Stimulated activated effector memory CD8-positive, alpha-beta T cell treated with anti-CD3 and anti-CD28 coated beads, Interleukin-12 subunit alpha, Interleukin-12 subunit beta, amount 100 ng/mL, for 72 hours (primary cell): ENCODE data around the gene KCNIP4.
A peak's percentile ranks its signal among the peaks of the same experiment; 100 is the strongest.

Experiments
- ATAC-seq: fragments of 150-1000 bp; cut with Tn5 transposase; 2 replicates; pipeline ENCODE4 v1.10.0; 2021
- DNase-seq, 2 donors: peaks; one replicate each; pipeline ENCODE4 v3.0.0; 2021 to 2022; ENCODE audit warnings: low spot score in 2 of 2
- H3K27ac Mint-ChIP-seq: one replicate; pipeline ENCODE4 v1.8.0; 2022; ENCODE audit warnings: mild to moderate bottlenecking, mixed read lengths
- H3K36me3 Mint-ChIP-seq: one replicate; pipeline ENCODE4 v1.8.0; 2022; ENCODE audit warnings: mild to moderate bottlenecking, mixed read lengths
- H3K4me1 Mint-ChIP-seq: one replicate; pipeline ENCODE4 v1.8.0; 2022; ENCODE audit warnings: mixed read lengths
- H3K4me3 Mint-ChIP-seq: one replicate; pipeline ENCODE4 v1.8.0; 2022; ENCODE audit warnings: mild to moderate bottlenecking, mixed read lengths
- H3K9me3 Mint-ChIP-seq: one replicate; pipeline ENCODE4 v1.8.0; 2022; ENCODE audit warnings: mixed read lengths

Gene KCNIP4

GRCh38 chr4:21835712-21836111, 112.9 kb downstream of the KCNIP4 start:
- Mint-ChIP-seq H3K4me1 (no peaks in the 10 kb centered on the region), H3K4me3 (no peak overlapping the region), H3K27ac (no peak overlapping the region), H3K36me3 (no peaks in the 10 kb centered on the region), H3K9me3 (peaks cover 8% of the 10 kb centered on the region)
- ATAC-seq (no peak), DNase-seq (no peak)

DNA sequence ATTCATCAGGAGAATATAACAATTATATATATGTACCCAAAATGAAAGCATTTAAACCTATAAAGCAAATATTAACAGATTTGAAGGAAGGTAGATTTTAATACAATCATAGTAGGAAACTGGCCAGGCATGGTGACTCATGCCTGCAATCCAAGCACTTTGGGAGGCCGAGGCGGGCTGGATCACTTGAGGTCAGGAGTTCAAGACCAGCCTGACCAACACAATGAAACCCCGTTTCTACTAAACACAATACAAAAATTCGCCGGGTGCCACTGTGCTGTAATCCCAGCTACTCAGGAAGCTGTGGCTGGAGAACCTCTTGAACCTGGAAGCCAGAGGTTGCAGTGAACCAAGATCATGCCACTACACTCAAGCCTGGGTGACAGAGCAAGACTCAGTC, 118.3 kb downstream of the KCNIP4 start:
- no peak for ATAC-seq
- H3K4me3 Mint-ChIP-seq: no peak overlapping the region
- H3K36me3 Mint-ChIP-seq: no peaks in the 10 kb centered on the region
- no peaks in the 10 kb centered on the region for H3K4me1 Mint-ChIP-seq
- peaks cover 20% of the 10 kb centered on the region for H3K9me3 Mint-ChIP-seq
- H3K27ac Mint-ChIP-seq: no peak overlapping the region
- DNase-seq: no peak

- Mint-ChIP-seq H3K36me3 (no peaks in the 10 kb centered on the region), H3K27ac (no peak overlapping the region), H3K4me3 (no peak overlapping the region), H3K4me1 (no peaks in the 10 kb centered on the region), H3K9me3 (peaks cover 20% of the 10 kb centered on the region)
- ATAC-seq (no peak), DNase-seq (no peak)
Measured at GRCh38 chr4:21827575-21827974, 121.0 kb downstream of the KCNIP4 start.

GRCh38 chr4:21826071-21826470, 122.5 kb downstream of the KCNIP4 start:
- ATAC-seq (no peak), DNase-seq (no peak)
- Mint-ChIP-seq H3K27ac (no peak overlapping the region), H3K4me1 (no peaks in the 10 kb centered on the region), H3K36me3 (no peaks in the 10 kb centered on the region), H3K9me3 (peaks cover 13% of the 10 kb centered on the region), H3K4me3 (no peak overlapping the region)

DNA sequence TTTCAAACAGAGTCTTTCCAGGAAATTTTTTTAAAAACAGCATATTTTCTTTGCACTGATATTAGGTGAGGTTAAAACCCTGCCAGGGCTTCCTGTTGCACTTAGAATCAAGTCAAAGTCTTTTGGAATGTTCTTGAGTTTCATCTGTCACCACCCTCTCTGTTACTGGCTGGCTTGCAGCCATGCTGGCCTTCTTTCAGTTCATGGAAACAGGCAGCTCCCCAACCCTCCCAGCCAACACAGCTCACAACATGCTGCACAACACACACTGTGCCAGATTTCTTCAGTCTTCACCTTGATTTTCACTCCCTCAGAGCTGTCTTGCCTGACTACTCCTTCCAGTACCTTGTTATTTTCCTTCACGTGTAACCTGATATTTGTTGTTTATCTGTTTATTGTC, 129.5 kb downstream of the KCNIP4 start:
- Mint-ChIP-seq H3K36me3 (no peaks in the 10 kb centered on the region), H3K4me3 (no peak overlapping the region), H3K27ac (no peak overlapping the region), H3K4me1 (no peaks in the 10 kb centered on the region), H3K9me3 (peaks cover 15% of the 10 kb centered on the region)
- DNase-seq (no peak), ATAC-seq (no peak)

DNA sequence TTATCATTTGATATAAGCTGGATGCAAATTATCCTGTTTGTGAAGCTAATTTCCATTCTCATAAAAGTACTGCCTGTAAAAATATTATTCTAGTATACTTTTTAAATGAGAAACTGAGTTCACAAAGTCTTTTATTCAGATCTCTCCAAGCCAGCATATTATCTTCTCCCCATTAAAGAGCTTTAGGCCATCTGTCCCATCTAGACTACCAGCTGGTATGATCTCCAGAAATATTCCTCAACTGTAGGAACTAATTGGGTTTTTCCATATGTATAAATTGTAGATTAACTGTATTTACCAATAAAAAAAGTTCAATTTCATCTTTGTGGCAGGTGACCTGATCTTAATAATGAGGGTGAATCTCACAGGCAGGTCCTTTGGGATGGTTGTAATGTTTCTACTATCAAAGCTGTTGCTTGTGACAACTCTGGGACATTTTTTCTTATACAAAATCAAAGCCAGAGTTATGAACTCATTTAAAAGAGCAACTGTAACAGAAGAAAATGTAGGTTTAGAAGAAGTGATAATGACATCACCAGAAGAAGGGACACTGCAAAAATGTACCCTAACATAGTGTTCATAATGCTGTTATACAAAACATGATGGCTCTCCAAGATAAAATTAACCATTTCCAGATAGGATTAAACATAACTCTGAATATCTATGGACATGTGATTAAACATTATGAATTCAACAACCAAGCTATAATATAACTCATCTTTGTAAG, 132.8 kb downstream of the KCNIP4 start:
- Mint-ChIP-seq H3K36me3 (no peaks in the 10 kb centered on the region), H3K27ac (no peak overlapping the region), H3K4me1 (no peaks in the 10 kb centered on the region), H3K9me3 (peaks cover 15% of the 10 kb centered on the region), H3K4me3 (no peak overlapping the region)
- DNase-seq: no peak
- no peak for ATAC-seq

- Mint-ChIP-seq H3K27ac (no peak overlapping the region), H3K4me1 (no peaks in the 10 kb centered on the region), H3K36me3 (no peaks in the 10 kb centered on the region), H3K4me3 (no peak overlapping the region), H3K9me3 (peaks cover 3% of the 10 kb centered on the region)
- ATAC-seq: no peak
- DNase-seq: no peak
Measured at GRCh38 chr4:21811565-21811964, 137.0 kb downstream of the KCNIP4 start.

GRCh38 chr4:21806991-21807390, 141.6 kb downstream of the KCNIP4 start:
- no peaks in the 10 kb centered on the region for H3K4me1 Mint-ChIP-seq
- H3K36me3 Mint-ChIP-seq: no peaks in the 10 kb centered on the region
- DNase-seq (no peak), ATAC-seq (no peak)
- H3K9me3 Mint-ChIP-seq: peaks cover 5% of the 10 kb centered on the region
- no peak overlapping the region for H3K4me3 Mint-ChIP-seq
- no peak overlapping the region for H3K27ac Mint-ChIP-seq

DNA sequence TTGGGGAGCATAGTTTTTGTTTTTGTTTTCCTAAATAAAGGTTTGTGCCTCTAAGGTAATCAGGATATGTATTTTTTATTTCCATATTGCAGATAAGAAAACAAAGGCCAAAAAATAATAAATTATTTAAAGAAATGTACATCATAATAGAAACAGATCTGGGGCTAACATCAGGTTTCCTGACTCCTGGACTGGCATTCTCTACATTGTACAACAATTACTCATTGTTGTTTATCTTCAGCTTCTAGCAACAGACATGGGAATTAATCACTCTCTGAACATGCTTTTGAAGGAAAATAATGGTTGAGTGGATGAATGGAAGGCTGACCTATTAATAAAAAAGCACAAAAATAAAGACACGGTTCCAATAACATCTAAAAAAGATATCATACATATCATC, 146.2 kb downstream of the KCNIP4 start:
- no peak for DNase-seq
- H3K4me3 Mint-ChIP-seq: no peak overlapping the region
- H3K4me1 Mint-ChIP-seq: no peaks in the 10 kb centered on the region
- no peak overlapping the region for H3K27ac Mint-ChIP-seq
- H3K36me3 Mint-ChIP-seq: no peaks in the 10 kb centered on the region
- ATAC-seq: no peak
- peaks cover 5% of the 10 kb centered on the region for H3K9me3 Mint-ChIP-seq

DNA sequence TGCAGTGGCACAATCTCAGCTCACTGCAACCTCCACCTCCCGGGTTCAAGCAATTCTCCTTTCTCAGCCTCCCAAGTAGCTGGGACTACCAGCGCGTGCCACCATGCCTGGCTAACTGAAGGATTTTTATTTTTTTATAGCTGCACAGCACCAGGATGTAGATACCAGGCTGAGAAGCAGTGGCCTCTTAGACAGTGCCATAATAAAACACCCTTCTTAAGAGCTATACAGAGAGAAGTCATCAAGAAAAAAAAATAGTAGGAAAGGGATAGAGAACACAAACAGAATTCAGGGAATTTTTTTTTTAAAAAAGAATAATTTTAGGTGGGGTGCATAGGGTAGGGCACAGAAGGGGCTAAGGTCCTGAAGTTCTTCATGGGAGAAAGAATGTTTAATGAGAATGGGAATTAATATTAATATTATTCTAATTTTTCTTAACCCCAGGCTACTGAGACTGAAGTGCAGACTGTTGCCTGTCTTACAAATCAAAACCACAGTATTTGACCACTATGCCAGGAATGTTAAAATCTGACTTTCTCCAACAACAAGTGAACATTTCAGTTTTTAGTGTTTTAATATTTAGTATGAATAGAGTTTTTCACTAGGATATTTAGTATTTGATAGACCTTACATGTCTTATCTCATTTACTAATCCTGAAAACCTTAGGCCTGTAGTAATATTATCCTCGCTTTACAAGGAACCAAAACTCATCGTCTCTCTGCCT, 146.7 kb downstream of the KCNIP4 start:
- DNase-seq (no peak), ATAC-seq (no peak)
- Mint-ChIP-seq H3K36me3 (no peaks in the 10 kb centered on the region), H3K4me3 (no peak overlapping the region), H3K9me3 (peaks cover 5% of the 10 kb centered on the region), H3K27ac (no peak overlapping the region), H3K4me1 (no peaks in the 10 kb centered on the region)

- Mint-ChIP-seq H3K9me3 (peaks cover 11% of the 10 kb centered on the region), H3K4me1 (no peaks in the 10 kb centered on the region), H3K27ac (no peak overlapping the region), H3K4me3 (no peak overlapping the region), H3K36me3 (no peaks in the 10 kb centered on the region)
- DNase-seq (no peak), ATAC-seq (peak; percentile 71)
Measured at GRCh38 chr4:21795091-21795490, 153.5 kb downstream of the KCNIP4 start.

DNA sequence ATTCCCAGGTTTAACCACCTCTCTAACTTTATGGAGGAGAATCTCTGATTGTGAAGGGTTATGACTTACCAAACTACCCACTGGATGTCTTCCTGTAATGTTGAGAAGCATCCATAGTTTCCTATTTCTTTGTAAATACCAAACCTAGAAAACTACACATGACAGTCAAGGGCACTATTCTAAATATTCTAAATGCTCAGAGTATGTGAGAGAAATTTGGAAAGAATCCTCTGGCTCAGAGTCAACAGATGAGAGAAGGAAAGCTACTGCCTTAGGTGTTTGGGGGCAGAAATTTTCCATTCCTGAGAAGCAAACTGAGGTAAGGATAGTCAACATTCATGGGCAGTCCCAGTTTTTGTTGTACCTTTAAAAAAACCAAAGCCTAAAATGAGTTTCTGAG, 155.8 kb downstream of the KCNIP4 start:
- DNase-seq (no peak), ATAC-seq (no peak)
- no peak overlapping the region for H3K27ac Mint-ChIP-seq
- no peaks in the 10 kb centered on the region for H3K36me3 Mint-ChIP-seq
- H3K4me3 Mint-ChIP-seq: no peak overlapping the region
- H3K4me1 Mint-ChIP-seq: no peaks in the 10 kb centered on the region
- peaks cover 11% of the 10 kb centered on the region for H3K9me3 Mint-ChIP-seq

GRCh38 chr4:21790438-21791029, 158.0 kb downstream of the KCNIP4 start:
- Mint-ChIP-seq H3K4me3 (no peak overlapping the region), H3K36me3 (no peaks in the 10 kb centered on the region), H3K4me1 (no peaks in the 10 kb centered on the region), H3K27ac (no peak overlapping the region), H3K9me3 (peaks cover 8% of the 10 kb centered on the region)
- ATAC-seq: no peak
- DNase-seq: no peak

DNA sequence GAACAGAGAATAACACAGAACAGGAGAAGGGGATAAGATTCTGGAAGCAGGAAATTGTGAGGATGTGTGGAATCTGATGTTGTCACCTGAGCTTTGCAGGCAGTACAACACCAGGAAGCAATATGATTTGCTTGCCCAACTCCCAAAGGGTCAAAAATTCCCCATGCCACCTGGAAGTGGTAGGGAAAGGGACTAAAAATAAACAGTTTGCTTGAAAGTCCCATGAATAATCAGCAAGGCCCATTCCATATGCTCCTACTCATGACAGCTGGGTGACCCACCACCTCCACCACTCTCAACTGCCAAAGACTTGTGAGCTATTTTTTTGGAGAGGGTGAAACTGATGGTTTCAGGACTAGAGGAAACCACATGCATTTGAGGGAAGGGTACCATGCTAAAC, 168.4 kb downstream of the KCNIP4 start:
- Mint-ChIP-seq H3K9me3 (peaks cover 3% of the 10 kb centered on the region), H3K4me3 (no peak overlapping the region)
- no peak for DNase-seq

DNA sequence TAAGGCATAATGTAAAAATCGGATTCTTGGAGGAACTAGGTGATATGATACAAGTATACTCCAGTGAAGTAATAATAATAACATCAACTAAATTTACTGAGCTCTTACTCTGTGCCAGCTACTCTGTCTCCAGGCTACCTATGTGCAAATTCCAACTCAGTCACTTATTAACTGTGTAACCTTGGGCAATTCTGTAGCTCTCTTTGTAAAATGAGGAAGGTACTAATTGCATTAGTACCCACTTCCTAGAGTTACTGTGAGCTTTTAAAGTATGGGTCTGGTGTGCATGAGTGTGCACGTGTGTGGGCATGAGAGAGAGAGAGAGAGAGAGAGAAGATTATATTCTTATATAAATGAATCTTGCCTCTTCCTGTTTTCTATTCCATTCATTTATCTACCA, 169.9 kb downstream of the KCNIP4 start:
- no peak for DNase-seq
- Mint-ChIP-seq H3K27ac (no peak overlapping the region), H3K4me3 (no peak overlapping the region), H3K36me3 (no peaks in the 10 kb centered on the region), H3K4me1 (no peaks in the 10 kb centered on the region), H3K9me3 (peaks cover 6% of the 10 kb centered on the region)
- no peak for ATAC-seq

More for the DNA sequence above, 168.4 kb downstream of the KCNIP4 start:
- H3K36me3 Mint-ChIP-seq: no peaks in the 10 kb centered on the region
- ATAC-seq: no peak
- H3K27ac Mint-ChIP-seq: no peak overlapping the region
- no peaks in the 10 kb centered on the region for H3K4me1 Mint-ChIP-seq

GRCh38 chr4:21775703-21776102, 172.9 kb downstream of the KCNIP4 start:
- Mint-ChIP-seq H3K36me3 (no peaks in the 10 kb centered on the region), H3K9me3 (peaks cover 10% of the 10 kb centered on the region), H3K4me1 (no peaks in the 10 kb centered on the region), H3K4me3 (no peak overlapping the region), H3K27ac (no peak overlapping the region)
- ATAC-seq (no peak), DNase-seq (no peak)
